K562 (cell line): ENCODE measurements around the gene MAGI2. TPM values are rescaled to one million over a fixed set of nuclear protein-coding genes. Genes with fewer than 3 reads are reported as not detected.

ENCODE experiments used
- CCAR2 ChIP-seq: fragments of 200-400 bp; formaldehyde crosslinking; IDR thresholded peaks from 2 replicates; pipeline ENCODE4 v1.6.1; 2017; ENCODE audit warnings: mild to moderate bottlenecking, low read depth, low read length
- CHD1 ChIP-seq: fragments of 200-600 bp; sonication (generic); IDR thresholded peaks from one replicate; pipeline ENCODE4 v1.6.1; 2012; ENCODE audit warnings: mild to moderate bottlenecking, moderate library complexity, low read length, inconsistent platforms
- CREB3L1 ChIP-seq: fragments of 450-650 bp; IDR thresholded peaks from 2 replicates; pipeline ENCODE4 v1.6.1; 2014; ENCODE audit warnings: low read depth, mild to moderate bottlenecking, moderate library complexity, borderline replicate concordance
- FOXJ3 ChIP-seq: sonication (generic); formaldehyde crosslinking; IDR thresholded peaks from 2 replicates; pipeline ENCODE4 v1.4.0; 2020; ENCODE audit warnings: mild to moderate bottlenecking, missing genetic modification reagents
- MTA3 ChIP-seq: fragments of 450-650 bp; formaldehyde crosslinking; IDR thresholded peaks from 2 replicates; pipeline ENCODE4 v1.6.1; 2017; ENCODE audit warnings: mild to moderate bottlenecking, borderline replicate concordance
- SAFB ChIP-seq: fragments of 200-400 bp; formaldehyde crosslinking; IDR thresholded peaks from 2 replicates; pipeline ENCODE4 v1.6.1; 2017; ENCODE audit warnings: low read depth, low read length, borderline replicate concordance
- ZNF232 ChIP-seq: sonication (generic); formaldehyde crosslinking; IDR thresholded peaks from 2 replicates; pipeline ENCODE4 v1.8.0; 2022; ENCODE audit warnings: mild to moderate bottlenecking, missing genetic modification reagents
- ZNF431 ChIP-seq: sonication (generic); formaldehyde crosslinking; IDR thresholded peaks from 2 replicates; pipeline ENCODE4 v1.8.0; 2022; ENCODE audit warnings: mild to moderate bottlenecking, missing genetic modification reagents
- polyA plus RNA-seq, 8 experiments: library from polyadenylated mRNA; depleted of rRNA in 4 of 8; stranded (reverse) in 5 of 8; unstranded in 3 of 8; fragments of >200 nt; fragmentation: Nextera tagmentation in 2 of 8; fragmentation: Illumina TruSeq in 1 of 8; extraction: Ambion mirVana in 2 of 8; extraction: Trizol in 1 of 8; gene quantifications; 2 replicates each; pipeline versions ENCODE4 v1.2.1 to v1.2.3, GENCODE V29; 2011 to 2014; ENCODE audit warnings: inconsistent platforms in 1 of 8, missing spikeins in 1 of 8
- total RNA-seq, 7 experiments: library from RNA; depleted of rRNA in 6 of 7; stranded (reverse); fragments of >200 nt in 6 of 7; fragmentation: Illumina TruSeq in 2 of 7; extraction: Trizol in 2 of 7; gene quantifications; 2 replicates each; pipeline versions ENCODE4 v1.2.1 to v1.2.3, GENCODE V29; 2011 to 2021; ENCODE audit warnings: low replicate concordance in 1 of 7
- TF ChIP-seq, protein P1 (sequence below), 2 experiments: fragments of 450-650 bp in 1 of 2; sonication (generic) in 1 of 2; formaldehyde crosslinking in 1 of 2; IDR thresholded peaks; 2 replicates each; pipeline versions ENCODE4 v1.7.1 to v1.9.0; 2016 to 2022; ENCODE audit warnings: inconsistent platforms in 1 of 2, mild to moderate bottlenecking in 1 of 2, missing genetic modification reagents in 1 of 2
- TF ChIP-seq, protein P2 (sequence below): sonication (generic); formaldehyde crosslinking; IDR thresholded peaks from 2 replicates; pipeline ENCODE4 v1.8.0; 2022; ENCODE audit warnings: mild to moderate bottlenecking, missing genetic modification reagents
- TF ChIP-seq, protein P3 (sequence below): sonication (generic); formaldehyde crosslinking; IDR thresholded peaks from 2 replicates; pipeline ENCODE4 v1.8.1; 2023; ENCODE audit warnings: mild to moderate bottlenecking, missing genetic modification reagents

The MAGI2 gene
- total and polyA plus RNA-seq, 9 of the 15 experiments (the other 6 are each of a cell fraction or from before 2014, with no cell fraction given) = 0.27 to 1.4 (median 0.70) TPM

- TF ChIP-seq, protein P1, sequence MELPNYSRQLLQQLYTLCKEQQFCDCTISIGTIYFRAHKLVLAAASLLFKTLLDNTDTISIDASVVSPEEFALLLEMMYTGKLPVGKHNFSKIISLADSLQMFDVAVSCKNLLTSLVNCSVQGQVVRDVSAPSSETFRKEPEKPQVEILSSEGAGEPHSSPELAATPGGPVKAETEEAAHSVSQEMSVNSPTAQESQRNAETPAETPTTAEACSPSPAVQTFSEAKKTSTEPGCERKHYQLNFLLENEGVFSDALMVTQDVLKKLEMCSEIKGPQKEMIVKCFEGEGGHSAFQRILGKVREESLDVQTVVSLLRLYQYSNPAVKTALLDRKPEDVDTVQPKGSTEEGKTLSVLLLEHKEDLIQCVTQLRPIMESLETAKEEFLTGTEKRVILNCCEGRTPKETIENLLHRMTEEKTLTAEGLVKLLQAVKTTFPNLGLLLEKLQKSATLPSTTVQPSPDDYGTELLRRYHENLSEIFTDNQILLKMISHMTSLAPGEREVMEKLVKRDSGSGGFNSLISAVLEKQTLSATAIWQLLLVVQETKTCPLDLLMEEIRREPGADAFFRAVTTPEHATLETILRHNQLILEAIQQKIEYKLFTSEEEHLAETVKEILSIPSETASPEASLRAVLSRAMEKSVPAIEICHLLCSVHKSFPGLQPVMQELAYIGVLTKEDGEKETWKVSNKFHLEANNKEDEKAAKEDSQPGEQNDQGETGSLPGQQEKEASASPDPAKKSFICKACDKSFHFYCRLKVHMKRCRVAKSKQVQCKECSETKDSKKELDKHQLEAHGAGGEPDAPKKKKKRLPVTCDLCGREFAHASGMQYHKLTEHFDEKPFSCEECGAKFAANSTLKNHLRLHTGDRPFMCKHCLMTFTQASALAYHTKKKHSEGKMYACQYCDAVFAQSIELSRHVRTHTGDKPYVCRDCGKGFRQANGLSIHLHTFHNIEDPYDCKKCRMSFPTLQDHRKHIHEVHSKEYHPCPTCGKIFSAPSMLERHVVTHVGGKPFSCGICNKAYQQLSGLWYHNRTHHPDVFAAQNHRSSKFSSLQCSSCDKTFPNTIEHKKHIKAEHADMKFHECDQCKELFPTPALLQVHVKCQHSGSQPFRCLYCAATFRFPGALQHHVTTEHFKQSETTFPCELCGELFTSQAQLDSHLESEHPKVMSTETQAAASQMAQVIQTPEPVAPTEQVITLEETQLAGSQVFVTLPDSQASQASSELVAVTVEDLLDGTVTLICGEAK (IDR thresholded peaks at IDR 0.05) = peak; percentile 51; the same call in 1 of the 2 replicates
- TF ChIP-seq, protein P1 (CRISPR knock-in tag; IDR thresholded peaks at IDR 0.05) = no peak
- TF ChIP-seq, protein P2, sequence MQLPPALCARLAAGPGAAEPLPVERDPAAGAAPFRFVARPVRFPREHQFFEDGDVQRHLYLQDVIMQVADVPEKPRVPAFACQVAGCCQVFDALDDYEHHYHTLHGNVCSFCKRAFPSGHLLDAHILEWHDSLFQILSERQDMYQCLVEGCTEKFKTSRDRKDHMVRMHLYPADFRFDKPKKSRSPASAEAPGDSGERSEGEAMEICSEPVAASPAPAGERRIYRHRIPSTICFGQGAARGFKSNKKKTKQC (CRISPR knock-in tag) = 0 out of 2 replicates have a peak, but pooled peaks have one; percentile 61
- TF ChIP-seq CHD1 = peak; percentile 34
- 0 out of 2 replicates have a peak, but pooled peaks have one; percentile 17 for TF ChIP-seq MTA3
- TF ChIP-seq CCAR2 = no peak
- TF ChIP-seq CREB3L1 = peak; percentile 47; the same call in 1 of the 2 replicates
- TF ChIP-seq, protein P3, sequence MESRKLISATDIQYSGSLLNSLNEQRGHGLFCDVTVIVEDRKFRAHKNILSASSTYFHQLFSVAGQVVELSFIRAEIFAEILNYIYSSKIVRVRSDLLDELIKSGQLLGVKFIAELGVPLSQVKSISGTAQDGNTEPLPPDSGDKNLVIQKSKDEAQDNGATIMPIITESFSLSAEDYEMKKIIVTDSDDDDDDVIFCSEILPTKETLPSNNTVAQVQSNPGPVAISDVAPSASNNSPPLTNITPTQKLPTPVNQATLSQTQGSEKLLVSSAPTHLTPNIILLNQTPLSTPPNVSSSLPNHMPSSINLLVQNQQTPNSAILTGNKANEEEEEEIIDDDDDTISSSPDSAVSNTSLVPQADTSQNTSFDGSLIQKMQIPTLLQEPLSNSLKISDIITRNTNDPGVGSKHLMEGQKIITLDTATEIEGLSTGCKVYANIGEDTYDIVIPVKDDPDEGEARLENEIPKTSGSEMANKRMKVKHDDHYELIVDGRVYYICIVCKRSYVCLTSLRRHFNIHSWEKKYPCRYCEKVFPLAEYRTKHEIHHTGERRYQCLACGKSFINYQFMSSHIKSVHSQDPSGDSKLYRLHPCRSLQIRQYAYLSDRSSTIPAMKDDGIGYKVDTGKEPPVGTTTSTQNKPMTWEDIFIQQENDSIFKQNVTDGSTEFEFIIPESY (CRISPR knock-in tag) = 0 out of 2 replicates have a peak, but pooled peaks have one; percentile 25
- TF ChIP-seq ZNF431 (CRISPR knock-in tag) = peak; percentile 63; the same call in 1 of the 2 replicates
- 0 out of 2 replicates have a peak, but pooled peaks have one; percentile 43 for TF ChIP-seq ZNF232 (CRISPR knock-in tag)
- 0 out of 2 replicates have a peak, but pooled peaks have one; percentile 14 for TF ChIP-seq FOXJ3
- TF ChIP-seq SAFB = no peak
These were observed 1434.6 kb downstream of the MAGI2 start (continued) for GRCh38 chr7:78018641-78019446.
